ENCODE measurements around the gene INTS3. TPM values are rescaled to one million over a fixed set of nuclear protein-coding genes. Genes with fewer than 3 reads are reported as not detected.
"Not testable (repeated sequence)": the region's sequence is repeated elsewhere in the genome, so short reads cannot be mapped to it uniquely, and the experiment has no call there.

Gene INTS3
- total RNA-seq, 1 donor from 2014 or later: 20.7 TPM

- no peak for DNase-seq (ENCODE audit: low read depth, low spot score)
Observed at GRCh38 chr1:153776845-153777370, 49.1 kb downstream of the INTS3 start.

DNA sequence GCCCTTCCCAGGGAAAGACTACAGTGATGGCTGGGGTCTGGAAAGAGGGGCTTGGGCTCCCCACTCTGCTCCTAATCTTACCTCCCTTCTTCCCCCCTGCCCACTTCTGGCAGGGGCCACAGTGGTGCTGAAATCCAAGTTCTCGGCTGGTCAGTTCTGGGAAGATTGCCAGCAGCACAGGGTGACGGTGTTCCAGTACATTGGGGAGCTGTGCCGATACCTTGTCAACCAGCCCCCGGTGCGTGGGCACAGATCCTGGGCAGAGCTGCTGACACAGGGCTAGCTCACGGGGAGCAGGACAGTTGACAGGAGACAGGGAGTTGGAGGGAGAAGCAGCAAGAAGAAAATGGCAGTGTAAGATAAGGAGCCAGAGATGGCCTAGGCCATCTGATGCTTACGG lies 49.8 kb downstream of the INTS3 start:
- no peak for DNase-seq (ENCODE audit: low read depth, low spot score)

DNA sequence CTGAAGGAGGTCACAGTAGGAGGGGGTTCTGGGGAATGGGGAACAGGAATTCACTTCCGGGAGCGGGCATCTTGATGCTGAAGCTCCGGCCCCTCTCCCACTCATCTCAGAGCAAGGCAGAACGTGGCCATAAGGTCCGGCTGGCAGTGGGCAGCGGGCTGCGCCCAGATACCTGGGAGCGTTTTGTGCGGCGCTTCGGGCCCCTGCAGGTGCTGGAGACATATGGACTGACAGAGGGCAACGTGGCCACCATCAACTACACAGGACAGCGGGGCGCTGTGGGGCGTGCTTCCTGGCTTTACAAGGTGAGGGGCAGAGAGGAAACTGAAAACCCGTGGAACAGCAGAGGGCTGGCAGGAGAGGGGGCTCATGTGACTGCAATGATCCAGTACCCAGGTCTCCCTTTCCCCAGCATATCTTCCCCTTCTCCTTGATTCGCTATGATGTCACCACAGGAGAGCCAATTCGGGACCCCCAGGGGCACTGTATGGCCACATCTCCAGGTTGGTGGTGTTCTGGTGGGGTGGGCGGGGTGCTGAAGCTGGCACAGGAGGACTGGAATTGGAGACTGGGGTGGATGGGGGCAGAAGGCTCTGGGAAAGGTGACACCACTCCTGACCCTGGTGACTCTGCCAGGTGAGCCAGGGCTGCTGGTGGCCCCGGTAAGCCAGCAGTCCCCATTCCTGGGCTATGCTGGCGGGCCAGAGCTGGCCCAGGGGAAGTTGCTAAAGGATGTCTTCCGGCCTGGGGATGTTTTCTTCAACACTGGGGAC lies 50.4 kb downstream of the INTS3 start:
- no peak for DNase-seq (ENCODE audit: low read depth, low spot score)

GRCh38 chr1:153778824-153779519 lies 51.1 kb downstream of the INTS3 start:
- DNase-seq (ENCODE audit: low read depth, low spot score): no peak

GRCh38 chr1:153779781-153780541 lies 52.1 kb downstream of the INTS3 start:
- DNase-seq (ENCODE audit: low read depth, low spot score): no peak

- DNase-seq (ENCODE audit: low read depth, low spot score): no peak
Observed at GRCh38 chr1:153780551-153780950, 52.7 kb downstream of the INTS3 start.

- DNase-seq (ENCODE audit: low read depth, low spot score): not testable (repeated sequence)
Observed at GRCh38 chr1:153782648-153783047, 54.8 kb downstream of the INTS3 start.

DNA sequence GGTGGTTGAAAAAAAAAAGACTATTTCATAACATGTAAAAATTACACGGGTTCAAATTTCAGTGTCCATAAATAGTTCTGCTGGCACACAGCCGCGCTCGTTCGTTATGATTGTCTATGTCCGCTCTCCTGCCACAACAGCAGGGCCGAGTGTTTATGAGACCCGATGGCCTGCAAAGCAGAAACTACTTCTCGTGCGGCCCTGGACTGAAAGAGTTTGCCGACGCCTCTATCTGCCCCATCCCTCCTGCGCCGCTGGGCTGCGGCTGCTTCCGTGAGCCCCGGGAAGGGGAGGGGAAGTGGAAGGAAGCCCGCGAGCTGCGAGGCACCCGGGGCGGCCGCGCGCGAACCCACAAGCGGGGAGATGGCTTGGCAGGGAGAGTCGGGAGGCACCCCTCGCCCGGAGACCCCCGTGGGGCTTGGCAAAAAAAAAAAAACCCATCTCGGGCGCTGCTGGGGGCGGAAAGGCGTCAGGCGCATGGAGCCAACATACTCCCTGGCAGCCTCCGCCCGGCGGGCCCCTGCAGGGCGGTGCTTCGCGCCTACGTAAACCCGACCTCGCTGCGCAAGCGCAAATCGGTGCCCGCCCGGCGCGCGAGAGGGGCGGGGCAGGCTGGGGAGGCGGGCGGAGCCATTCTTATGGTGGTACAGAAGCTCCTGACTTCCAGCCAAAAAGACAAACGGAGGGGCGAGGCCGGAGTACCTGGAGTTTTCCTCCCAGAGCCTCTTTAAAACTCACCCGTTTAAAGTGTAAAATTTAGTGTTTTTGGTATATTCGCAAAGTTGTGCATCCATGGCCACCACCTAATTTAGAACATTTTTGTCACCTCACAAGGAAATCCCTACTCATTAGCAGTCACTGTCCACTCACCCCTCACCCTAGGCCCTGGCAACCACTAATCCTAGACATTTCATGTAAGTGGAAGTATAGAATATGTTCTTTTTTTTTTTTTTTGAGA lies 55.7 kb downstream of the INTS3 start:
- DNase-seq (ENCODE audit: low read depth, low spot score): peak; percentile 61

DNA sequence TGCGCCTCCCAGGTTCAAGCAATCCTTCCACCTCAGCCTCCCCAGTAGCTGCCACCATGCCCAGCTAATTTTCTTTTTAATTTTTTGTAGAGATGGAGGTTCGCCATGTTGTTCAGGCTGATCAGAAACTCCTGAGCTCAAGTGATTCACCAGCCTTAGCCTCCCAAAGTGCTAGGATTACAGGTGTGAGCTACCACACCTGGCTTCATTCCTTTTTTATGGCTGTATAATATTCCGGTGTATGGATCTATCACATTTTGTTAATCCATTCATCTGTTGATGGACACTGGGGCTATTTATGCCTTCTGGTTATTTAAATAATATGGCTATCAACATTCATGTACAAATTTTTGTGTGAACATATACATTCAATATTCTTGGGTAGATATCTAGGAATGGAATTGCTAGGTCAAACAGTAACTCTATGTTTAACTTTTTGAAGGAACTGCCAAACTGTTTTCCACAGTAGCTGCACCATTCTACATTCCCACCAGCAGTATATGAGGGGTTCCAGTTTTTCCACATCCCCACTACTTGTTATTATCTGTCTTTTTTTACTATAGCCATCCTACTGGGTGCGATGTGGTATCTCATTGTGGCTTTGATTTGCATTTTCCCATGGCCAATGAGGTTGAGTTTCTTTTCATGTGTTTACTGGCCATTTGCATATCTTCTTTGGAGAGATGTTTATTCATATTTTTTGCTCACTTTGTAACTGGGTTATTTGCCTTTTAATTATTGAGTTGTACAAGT lies 58.4 kb downstream of the INTS3 start:
- DNase-seq (ENCODE audit: low read depth, low spot score): no peak

- DNase-seq (ENCODE audit: low read depth, low spot score): no peak
Observed at GRCh38 chr1:153789478-153790034, 61.7 kb downstream of the INTS3 start.

DNA sequence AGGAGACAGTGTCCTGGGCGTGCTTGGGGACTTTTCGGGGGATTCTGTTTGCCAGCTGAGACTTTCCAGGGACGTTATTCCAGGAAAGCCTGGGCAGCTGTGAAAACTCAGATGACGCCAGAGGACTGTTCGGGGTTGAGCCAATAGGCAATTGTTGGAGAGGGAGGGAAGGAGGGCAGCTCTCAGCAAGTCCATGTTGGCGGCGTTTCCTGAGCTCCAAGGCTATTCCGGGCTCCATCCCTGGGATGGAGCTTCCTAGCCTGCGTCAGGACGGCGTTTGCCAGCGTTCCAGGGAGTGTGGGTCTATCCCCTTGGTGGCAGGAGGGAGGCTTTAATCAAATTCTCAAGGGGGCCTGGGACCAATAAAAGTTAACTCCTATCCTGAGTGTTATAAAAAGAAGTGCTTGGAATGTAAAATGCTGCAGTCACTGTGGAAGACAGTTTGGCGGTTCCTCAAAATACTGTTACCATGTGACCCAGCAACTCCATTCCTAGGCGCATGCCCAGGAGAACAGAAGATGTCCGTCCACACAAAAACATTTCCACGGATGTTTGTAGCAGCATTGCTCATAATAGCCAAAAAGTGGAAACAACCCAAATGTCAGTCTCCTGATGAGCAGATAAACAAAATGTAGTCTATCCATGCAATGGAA lies 62.6 kb downstream of the INTS3 start:
- DNase-seq (ENCODE audit: low read depth, low spot score): peak; percentile 64

- no peak for DNase-seq (ENCODE audit: low read depth, low spot score)
Observed at GRCh38 chr1:153790966-153791647, 63.3 kb downstream of the INTS3 start.

DNA sequence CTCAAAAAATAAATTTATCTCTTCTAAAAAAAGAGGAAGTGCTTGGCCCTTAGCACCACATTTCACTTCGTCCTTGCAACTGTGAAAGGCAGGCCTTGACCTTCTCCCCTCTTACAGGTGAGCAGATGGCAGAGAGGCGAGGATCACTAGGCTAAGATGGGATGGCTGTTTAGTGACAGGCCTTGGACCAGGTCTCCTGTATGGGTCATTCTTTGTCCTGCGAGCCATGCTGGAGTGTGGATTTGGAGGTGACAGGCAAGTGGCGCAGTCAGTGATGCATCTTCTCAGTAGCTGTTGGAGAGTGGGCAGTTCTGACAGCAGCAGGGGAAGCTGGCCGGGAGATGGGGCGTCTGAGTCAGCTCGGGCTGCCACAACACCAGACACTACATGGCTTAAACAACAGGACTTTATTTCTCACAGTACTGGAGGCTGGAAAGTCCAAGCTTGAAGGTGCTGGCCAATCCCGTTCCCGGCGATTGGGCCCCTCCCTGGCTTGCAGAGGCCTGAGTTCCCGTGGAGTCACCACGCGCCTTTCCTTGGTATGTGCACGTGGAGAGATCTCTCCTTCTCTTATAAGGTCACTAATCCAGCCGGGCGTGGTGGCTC lies 63.9 kb downstream of the INTS3 start:
- no peak for DNase-seq (ENCODE audit: low read depth, low spot score)

- no peak for DNase-seq (ENCODE audit: low read depth, low spot score)
Observed at GRCh38 chr1:153792631-153793041, 64.8 kb downstream of the INTS3 start.

- no peak for DNase-seq (ENCODE audit: low read depth, low spot score)
Observed at GRCh38 chr1:153793261-153793972, 65.6 kb downstream of the INTS3 start.

- no peak for DNase-seq (ENCODE audit: low read depth, low spot score)
Observed at GRCh38 chr1:153793973-153794615, 66.2 kb downstream of the INTS3 start.
